HL-60 (cell line): ENCODE measurements around the gene APBA2.

Source experiments
- CTCF ChIP-seq: IDR thresholded peaks from one replicate; pipeline ENCODE4 v1.5.1; 2011; ENCODE audit warnings: low read length, control low read depth, inconsistent platforms; ENCODE audit not compliant: insufficient read depth
- POLR2AphosphoS5 ChIP-seq: IDR thresholded peaks from 2 replicates; pipeline ENCODE4 v1.6.1; 2012; ENCODE audit warnings: low read depth
- REST ChIP-seq: IDR thresholded peaks from 2 replicates; pipeline ENCODE4 v1.6.1; 2012; ENCODE audit warnings: low read depth; ENCODE audit not compliant: insufficient replicate concordance
- SPI1 ChIP-seq: IDR thresholded peaks from 2 replicates; pipeline ENCODE4 v1.6.1; 2012; ENCODE audit warnings: low read depth, mild to moderate bottlenecking, borderline replicate concordance

- TF ChIP-seq CTCF: no peak
- no peak for TF ChIP-seq REST
- no peak for TF ChIP-seq POLR2AphosphoS5
- no peak for TF ChIP-seq SPI1
Observed at GRCh38 chr15:28997791-28998190, 112.0 kb downstream of the APBA2 start.
